GM21367 (cell line): Measurements from ENCODE around the gene OCA2.
"Not testable (repeated sequence)": the region's sequence is repeated elsewhere in the genome, so short reads cannot be mapped to it uniquely, and the experiment has no call there.

ENCODE experiments used
- ATAC-seq: cut with Tn5 transposase; IDR thresholded peaks from one replicate; pipeline ENCODE4 v1.9.1; 2021; ENCODE audit not compliant: unreplicated experiment

OCA2 gene

GRCh38 chr15:27787931-27788330 is 311.2 kb downstream of the OCA2 start:
- no peak for ATAC-seq

- ATAC-seq = no peak
Observed at GRCh38 chr15:27784107-27784506, 315.0 kb downstream of the OCA2 start.

GRCh38 chr15:27783678-27784077 is 315.4 kb downstream of the OCA2 start:
- ATAC-seq = no peak

- ATAC-seq = no peak
Observed at GRCh38 chr15:27782125-27782524, 317.0 kb downstream of the OCA2 start.

GRCh38 chr15:27776501-27776900 is 322.6 kb downstream of the OCA2 start:
- no peak for ATAC-seq

- no peak for ATAC-seq
Observed at GRCh38 chr15:27774638-27775037, 324.5 kb downstream of the OCA2 start.

GRCh38 chr15:27774191-27774590 is 324.9 kb downstream of the OCA2 start:
- ATAC-seq = no peak

GRCh38 chr15:27771892-27772291 is 327.2 kb downstream of the OCA2 start:
- ATAC-seq = no peak

GRCh38 chr15:27770769-27771554 is 328.2 kb downstream of the OCA2 start:
- no peak for ATAC-seq

GRCh38 chr15:27770086-27770607 is 329.0 kb downstream of the OCA2 start:
- ATAC-seq = no peak

GRCh38 chr15:27769652-27770051 is 329.5 kb downstream of the OCA2 start:
- ATAC-seq = no peak

GRCh38 chr15:27768732-27769475 is 330.2 kb downstream of the OCA2 start:
- no peak for ATAC-seq

GRCh38 chr15:27767918-27768640 is 331.0 kb downstream of the OCA2 start:
- ATAC-seq = no peak

- not testable (repeated sequence) for ATAC-seq
Observed at GRCh38 chr15:27767430-27767829, 331.7 kb downstream of the OCA2 start.

GRCh38 chr15:27764339-27764738 is 334.8 kb downstream of the OCA2 start:
- ATAC-seq = no peak

GRCh38 chr15:27763514-27763913 is 335.6 kb downstream of the OCA2 start:
- no peak for ATAC-seq

- ATAC-seq = no peak
Observed at GRCh38 chr15:27762471-27762870, 336.6 kb downstream of the OCA2 start.

- ATAC-seq = no peak
Observed at GRCh38 chr15:27757052-27757451, 342.1 kb downstream of the OCA2 start.

GRCh38 chr15:27752691-27753090 is 346.4 kb downstream of the OCA2 start:
- ATAC-seq = no peak

GRCh38 chr15:27747997-27748396 is 351.1 kb downstream of the OCA2 start:
- ATAC-seq = no peak

GRCh38 chr15:27746401-27746955 is 352.6 kb downstream of the OCA2 start:
- no peak for ATAC-seq
